Stimulated activated CD8-positive, alpha-beta memory T cell treated with anti-CD3 and anti-CD28 coated beads, Interleukin-2, amount 100 ng/mL, for 1 hour (primary cell): ENCODE results near the gene RAPH1.
A peak's percentile ranks its signal among the peaks of the same experiment; 100 is the strongest.

Experiments used
- DNase-seq, 2 donors: peaks; one replicate each; pipeline ENCODE4 v3.0.0-alpha.2; 2020; ENCODE audit warnings: low read depth in 2 of 2

Gene RAPH1

GRCh38 chr2:203535078-203535783 lies at the start of gene RAPH1:
TSS of gene RAPH1 (minus strand) at chr2:203535301. CDS start at chr2:203495353, 39,948 bp downstream.
- DNase-seq, result peak; percentile 12 to 23

GRCh38 chr2:203584784-203585183 lies 49.7 kb upstream of the RAPH1 start:
- no peak for DNase-seq

DNA sequence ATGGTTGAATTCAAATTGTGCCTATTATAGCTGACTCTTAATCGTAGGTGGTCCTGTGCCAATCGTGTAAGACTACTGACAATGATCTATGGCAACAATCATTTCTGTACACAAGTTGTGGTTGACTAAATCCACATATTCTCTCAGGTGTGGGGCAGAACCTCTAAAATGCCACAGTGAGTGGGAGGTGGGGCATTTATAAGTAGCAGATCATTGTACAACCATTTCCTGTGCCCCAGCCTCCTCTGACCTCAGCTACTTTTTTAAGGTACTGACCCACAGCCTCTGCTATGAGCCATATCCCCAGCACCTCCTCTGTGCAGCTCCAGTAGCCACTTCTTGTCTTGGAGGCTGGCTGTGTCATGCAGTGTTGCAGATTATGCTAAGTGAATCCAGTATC lies 48.6 kb upstream of the RAPH1 start:
- no peak for DNase-seq

- DNase-seq, result no peak
Observed at GRCh38 chr2:203583084-203583695, 48.1 kb upstream of the RAPH1 start.

DNA sequence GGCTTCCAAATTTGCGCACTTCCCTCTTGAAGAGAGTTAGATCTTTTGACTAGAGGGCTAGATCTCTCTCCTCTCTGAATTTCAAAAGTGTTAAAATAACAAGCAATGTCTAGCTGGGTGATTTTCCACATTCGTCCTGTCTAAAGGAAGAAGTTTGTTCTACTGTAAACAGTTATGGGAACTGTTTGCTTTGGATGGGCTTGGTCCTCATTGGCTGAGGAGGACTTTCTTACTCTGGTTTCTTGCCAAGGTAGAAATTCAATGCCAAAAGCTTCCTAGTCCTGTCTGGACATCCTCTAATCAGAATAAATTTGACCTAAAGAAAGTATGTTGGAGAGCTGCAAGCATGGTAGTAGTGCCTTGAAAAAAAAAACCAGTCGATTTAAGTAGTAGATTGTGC lies 47.4 kb upstream of the RAPH1 start:
- DNase-seq, result no peak

DNA sequence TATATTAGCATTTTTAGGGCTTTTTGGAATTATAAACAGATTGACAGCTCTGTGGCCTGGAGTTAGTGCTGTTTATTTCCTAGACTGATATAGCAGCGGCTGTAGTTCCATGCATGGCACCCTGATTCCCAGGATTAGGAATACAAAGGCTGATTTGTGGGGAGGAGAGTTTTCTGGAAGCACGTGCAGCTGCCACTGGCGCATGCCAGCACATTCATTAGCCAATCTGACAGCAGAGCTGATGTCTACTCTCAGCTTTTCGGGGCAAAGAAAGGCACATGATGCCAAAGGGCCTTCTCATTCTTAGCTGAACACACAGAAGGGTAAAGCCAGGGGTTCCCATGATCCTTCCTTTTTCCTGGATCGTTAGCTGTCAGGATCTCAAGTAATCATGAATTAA lies 45.7 kb upstream of the RAPH1 start:
- no peak for DNase-seq

GRCh38 chr2:203579730-203580129 lies 44.6 kb upstream of the RAPH1 start:
- no peak for DNase-seq

DNA sequence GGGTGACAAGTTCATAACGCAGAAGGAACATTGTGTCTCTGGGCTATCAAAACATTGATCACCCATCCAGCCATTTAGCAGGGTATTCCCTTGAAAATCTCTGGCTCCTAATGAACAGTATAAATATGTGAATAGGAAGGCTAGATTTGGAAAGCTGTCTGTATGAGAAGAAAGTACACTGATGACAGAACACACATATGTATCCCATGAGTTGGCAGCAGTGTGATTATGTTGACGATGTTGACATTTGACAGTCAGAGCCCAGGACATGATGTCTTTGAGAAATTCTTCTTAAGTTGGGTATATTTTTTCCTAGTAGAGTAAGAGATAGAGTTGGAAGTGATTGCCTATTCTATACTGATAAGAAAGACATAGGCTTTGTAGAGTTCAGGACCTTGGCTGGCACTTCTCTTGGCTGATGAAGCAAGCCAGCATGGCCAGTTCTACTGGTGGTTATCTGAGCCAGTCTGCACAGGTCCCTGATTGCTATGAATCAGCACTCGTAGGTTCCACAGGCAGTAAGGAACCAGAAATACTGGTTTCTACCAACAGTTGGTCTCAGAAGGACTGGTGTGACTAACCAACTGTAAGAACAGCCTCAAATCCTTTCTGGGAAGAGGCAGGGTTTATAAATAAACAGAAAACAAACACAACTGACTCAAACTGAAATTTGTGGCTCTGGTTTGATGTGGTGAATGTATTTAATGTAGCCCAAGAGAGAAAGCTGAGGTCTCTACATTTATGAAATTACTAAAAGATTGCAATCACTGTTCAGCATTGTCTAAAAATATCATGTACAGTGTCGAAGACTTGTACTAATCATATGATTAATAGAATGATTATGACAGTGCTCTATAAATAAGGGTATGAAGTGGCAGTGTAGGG lies 43.9 kb upstream of the RAPH1 start:
- no peak for DNase-seq

DNA sequence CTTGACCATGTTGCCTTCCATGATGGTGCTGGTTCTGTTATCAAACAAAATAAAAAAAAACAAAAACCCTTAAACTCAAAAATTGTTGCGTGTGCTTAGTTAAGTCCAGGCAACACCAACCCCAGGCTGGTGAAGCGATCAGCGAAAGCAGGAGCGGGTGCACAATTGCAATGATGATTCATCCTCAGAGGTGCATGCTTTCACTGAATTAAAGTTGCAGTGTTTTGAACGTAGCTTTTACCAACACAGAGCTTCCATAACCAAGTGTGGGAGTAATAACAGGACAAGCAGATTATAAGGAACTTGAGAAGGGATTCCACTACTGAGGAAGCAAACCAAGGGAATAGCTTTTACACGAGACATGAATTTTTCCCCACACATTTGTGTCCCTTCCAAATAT lies 39.7 kb upstream of the RAPH1 start:
- DNase-seq, result no peak

GRCh38 chr2:203572316-203572715 lies 37.2 kb upstream of the RAPH1 start:
- no peak for DNase-seq

DNA sequence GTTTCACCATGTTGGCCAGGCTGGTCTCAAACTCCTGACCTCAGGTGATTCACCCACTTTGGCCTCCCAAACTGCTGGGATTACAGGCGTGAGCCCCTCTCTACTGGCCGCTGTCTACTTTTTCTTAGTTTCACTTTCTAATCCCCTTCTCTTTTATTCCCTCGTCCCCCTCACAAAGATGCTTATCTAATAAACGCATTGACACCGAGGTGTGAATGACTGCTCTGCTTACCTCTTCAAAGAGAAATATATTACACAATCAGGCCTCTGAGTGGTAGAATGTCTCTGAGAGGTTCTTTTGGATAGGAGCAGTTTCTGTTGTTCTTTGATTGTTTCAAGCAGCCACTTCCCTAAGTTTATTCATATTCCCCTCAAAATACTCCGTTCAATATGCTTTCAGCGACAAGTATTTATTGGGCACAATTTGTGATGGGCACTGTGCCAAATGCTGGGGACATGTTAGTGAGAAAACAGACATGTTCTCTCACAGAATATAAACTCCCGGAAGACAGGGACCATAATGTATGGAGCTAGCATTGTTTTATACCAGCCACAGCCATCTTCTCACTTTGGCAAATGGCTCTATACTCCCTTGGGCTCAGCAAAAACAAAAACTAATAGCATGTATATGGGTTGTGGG lies 34.7 kb upstream of the RAPH1 start:
- DNase-seq, result no peak

GRCh38 chr2:203567691-203568090 lies 32.6 kb upstream of the RAPH1 start:
- no peak for DNase-seq

- DNase-seq, result no peak
Observed at GRCh38 chr2:203566161-203566560, 31.1 kb upstream of the RAPH1 start.

DNA sequence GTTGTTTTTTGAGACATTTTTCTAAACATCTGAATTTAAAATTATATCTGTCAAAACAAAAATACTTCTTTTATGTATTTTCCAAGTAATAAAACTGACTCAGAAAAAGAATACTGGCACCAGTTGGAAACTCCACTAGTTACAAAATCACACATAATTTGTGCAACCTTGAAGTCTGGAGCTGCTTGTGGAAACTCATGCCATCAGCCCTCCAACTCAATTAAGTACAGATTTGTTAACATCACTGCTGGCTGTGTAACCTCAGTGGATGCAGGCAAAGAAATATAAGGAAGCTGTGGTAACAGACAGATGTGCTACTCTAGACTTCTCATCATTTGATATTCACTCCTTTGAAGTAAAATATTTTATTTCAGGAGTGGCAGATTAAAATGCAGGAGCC lies 30.0 kb upstream of the RAPH1 start:
- DNase-seq, result no peak

GRCh38 chr2:203562268-203562667 lies 27.2 kb upstream of the RAPH1 start:
- DNase-seq, result no peak

DNA sequence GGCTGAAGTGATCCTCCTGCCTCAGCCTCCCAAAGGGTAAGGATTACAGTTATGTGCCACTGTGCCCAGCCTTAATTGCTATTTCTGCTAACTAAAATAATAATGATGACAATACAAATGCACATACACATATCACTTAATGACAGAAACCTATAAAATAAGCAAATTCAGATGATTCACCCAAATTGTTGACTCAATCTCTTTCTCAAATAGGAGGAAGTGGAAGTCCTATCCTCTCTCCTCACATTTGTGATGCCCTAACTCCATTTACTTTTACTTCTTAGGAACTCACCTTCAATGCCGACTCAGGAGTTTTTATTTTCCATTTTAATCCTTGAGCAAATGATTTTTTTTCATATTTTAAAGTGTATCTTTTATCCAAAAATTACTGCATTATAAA lies 24.5 kb upstream of the RAPH1 start:
- no peak for DNase-seq

GRCh38 chr2:203553784-203554183 lies 18.7 kb upstream of the RAPH1 start:
- DNase-seq, result no peak

- no peak for DNase-seq
Observed at GRCh38 chr2:203551778-203552177, 16.7 kb upstream of the RAPH1 start.

- DNase-seq, result no peak
Observed at GRCh38 chr2:203550266-203550665, 15.2 kb upstream of the RAPH1 start.

DNA sequence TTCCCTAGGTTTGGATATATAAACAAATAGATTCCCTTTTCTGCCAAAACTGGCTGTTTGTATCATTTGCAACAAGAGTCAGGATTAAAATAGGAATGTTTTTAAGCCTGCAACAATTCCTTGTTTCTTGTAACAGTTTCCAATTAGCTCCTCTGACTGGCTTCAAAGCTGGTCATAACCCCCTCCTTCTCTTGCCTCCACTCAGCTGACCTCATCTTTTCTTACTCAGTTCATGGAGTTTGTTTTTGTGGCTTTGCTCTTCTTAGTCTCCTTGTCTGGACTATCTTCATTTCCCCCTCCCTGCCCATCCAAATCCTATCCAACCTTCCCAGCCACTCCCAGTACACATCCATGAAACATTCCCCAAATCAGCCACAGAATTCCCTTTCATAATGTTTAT lies 14.3 kb upstream of the RAPH1 start:
- DNase-seq, result no peak

- no peak for DNase-seq
Observed at GRCh38 chr2:203548887-203549286, 13.8 kb upstream of the RAPH1 start.

DNA sequence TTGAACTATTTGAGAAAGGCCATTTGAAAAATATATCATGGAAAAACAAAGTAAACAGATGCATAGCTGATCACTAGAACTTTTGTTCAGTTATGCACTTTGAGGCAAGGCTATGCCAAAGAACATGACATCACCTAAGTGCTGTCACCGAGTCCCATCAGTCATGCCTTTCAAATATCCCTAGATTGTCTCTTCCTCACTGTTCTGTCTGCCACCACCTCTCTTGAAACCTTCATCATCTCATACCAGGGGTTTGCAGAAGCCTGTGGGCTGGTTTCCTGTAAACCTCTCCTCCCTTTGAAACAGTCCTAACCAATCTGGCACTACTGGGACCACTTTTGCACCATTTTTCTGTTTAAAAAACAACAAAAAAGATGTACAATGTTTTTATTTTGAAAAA lies 12.3 kb upstream of the RAPH1 start:
- DNase-seq, result no peak
